ENCODE measurements around the gene ZHX3.

Gene ZHX3, protein sequence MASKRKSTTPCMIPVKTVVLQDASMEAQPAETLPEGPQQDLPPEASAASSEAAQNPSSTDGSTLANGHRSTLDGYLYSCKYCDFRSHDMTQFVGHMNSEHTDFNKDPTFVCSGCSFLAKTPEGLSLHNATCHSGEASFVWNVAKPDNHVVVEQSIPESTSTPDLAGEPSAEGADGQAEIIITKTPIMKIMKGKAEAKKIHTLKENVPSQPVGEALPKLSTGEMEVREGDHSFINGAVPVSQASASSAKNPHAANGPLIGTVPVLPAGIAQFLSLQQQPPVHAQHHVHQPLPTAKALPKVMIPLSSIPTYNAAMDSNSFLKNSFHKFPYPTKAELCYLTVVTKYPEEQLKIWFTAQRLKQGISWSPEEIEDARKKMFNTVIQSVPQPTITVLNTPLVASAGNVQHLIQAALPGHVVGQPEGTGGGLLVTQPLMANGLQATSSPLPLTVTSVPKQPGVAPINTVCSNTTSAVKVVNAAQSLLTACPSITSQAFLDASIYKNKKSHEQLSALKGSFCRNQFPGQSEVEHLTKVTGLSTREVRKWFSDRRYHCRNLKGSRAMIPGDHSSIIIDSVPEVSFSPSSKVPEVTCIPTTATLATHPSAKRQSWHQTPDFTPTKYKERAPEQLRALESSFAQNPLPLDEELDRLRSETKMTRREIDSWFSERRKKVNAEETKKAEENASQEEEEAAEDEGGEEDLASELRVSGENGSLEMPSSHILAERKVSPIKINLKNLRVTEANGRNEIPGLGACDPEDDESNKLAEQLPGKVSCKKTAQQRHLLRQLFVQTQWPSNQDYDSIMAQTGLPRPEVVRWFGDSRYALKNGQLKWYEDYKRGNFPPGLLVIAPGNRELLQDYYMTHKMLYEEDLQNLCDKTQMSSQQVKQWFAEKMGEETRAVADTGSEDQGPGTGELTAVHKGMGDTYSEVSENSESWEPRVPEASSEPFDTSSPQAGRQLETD

DNA sequence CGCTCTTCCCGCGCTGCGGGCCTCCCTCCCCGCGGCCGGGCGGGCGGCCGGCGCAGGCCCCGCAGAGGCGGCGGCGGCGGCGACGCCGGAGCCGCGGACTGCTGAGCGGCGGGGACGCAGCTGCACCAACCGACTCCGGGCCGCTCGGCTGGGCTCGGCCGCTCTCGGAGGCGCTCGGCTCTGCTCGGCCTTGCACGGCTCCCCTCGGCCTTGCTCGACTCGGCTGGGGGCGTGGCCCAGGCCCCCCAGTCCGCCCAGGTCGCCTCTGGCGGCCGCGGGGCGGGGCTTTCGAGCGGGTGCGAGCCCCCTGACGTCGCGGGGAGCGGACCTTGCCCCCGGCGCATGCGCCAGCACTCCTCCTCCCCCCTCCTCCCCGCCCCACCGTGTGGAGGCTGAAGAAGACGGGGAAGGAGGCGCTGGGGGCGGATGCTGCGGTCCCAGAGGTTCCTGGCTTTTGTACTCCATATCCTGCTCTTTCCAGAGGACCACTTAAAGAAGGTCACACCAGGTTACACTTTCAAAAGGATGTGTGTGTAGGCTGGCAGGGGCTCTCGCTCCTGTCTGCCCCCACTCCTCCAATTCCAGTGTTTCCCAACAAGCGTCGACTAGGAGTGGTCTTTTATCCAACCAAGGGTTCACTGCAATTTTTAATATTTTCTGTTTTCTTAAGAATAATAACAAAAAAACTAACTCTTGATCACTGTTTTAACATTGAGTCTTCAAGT is at the start of gene ZHX3:
TSS of gene ZHX3 (minus strand) at position 186 of the 725 bp plus-strand sequence. CDS start 112,815 bp downstream, outside the sequence.
- DNase-seq (ENCODE audit: low read depth, low spot score), result peak; percentile 88

DNA sequence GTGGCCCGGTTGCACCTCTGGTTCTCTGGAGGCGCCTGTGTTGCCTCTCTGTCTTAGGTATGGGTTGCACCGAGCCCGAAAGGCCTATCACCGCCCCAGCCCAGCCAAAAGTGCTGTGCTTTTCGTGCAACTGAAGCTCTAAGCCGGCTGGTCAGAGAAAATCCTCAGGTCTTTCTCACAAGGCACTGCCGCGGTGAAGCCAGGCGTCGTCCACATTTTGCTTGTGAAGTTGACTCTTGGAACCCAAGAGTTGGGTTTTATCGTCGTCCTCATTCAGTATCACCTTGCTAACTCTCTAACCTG is 49.8 kb upstream of the ZHX3 start:
- DNase-seq (ENCODE audit: low read depth, low spot score), result no peak

DNA sequence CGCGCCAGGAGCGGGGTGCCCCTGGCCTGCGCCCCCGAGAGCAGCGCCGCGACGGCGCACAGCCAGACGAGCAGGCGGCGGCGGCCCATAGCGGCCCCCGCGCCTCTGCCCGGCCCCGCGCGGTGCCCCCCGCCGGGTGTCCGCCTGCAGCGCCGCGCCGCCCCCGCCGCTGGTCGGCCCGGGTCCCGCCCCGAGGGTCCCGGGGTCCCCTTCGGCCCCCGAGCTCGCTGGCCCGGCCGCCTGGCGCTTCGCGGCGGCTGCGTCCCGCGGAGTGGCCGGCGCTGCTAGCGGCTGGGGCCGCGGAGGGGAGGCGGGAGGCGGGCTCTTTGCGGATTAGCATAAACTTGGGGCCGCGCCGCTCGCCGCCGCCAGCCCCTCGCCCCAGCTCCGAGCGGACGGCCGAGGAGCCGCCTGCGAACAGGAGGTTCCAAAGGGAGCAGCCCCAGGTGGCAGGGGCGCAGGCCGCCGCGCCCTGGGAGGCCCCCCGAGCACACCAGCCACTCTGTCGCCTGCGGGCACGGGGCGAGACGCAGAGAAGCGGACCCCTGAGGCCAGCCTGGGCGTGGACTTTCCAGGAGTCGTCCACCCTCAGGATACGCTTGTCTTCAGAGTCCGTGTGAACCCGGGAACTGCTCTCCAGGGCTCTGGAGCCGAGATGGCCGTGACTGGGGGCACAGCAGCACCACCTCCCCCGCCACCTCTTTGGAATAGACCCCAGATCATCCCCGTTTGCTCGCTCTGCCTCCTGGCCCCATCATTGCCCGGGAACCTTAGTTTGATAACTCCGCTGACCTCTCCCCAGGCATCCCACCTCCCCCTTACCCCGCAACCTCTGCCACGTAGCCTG is 49.2 kb upstream of the ZHX3 start, which contains the start of gene EMILIN3:
TSS of gene EMILIN3 (minus strand) at position 273 of the 847 bp plus-strand sequence. CDS start at position 89, 184 bp downstream.
- DNase-seq (ENCODE audit: low read depth, low spot score), result no peak

DNA sequence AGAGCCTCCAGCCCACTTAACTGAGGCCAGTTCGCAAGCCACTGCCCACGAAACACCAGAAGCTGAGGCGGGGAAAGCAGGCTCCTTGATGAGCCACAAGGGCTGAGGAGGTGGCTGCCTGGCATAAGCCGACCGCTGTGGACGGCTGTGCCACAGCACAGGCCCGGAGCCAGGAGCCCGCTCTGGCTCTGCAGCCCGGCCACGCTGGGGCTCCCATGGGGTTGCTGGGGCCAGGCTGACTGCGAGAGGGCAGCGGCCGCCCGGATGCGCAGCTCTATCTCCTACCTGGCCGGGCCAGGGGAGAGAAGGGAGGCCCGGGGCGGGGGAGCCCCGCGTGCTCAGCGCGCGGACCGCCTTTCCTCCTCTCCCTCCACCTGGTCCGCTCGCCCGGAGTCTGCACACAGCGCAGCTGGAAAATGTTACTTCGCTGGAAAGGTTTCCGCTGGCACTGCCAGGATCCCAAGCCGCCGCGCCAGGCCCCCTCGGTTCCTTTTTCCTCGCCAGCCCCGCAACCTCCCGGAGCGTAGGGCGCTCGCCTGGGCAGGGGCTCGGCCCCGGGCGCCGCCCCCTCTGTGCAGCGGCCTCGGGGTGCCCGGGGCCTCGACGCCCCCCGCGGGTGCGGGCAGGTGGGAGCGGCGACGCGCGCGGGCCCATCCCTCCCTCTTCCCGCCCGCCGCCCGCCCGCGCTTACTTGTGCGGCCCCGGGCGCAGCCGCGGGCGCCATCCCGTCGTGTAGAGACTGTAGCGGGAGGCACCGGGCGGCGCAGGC is 48.4 kb upstream of the ZHX3 start:
- DNase-seq (ENCODE audit: low read depth, low spot score), result no peak

DNA sequence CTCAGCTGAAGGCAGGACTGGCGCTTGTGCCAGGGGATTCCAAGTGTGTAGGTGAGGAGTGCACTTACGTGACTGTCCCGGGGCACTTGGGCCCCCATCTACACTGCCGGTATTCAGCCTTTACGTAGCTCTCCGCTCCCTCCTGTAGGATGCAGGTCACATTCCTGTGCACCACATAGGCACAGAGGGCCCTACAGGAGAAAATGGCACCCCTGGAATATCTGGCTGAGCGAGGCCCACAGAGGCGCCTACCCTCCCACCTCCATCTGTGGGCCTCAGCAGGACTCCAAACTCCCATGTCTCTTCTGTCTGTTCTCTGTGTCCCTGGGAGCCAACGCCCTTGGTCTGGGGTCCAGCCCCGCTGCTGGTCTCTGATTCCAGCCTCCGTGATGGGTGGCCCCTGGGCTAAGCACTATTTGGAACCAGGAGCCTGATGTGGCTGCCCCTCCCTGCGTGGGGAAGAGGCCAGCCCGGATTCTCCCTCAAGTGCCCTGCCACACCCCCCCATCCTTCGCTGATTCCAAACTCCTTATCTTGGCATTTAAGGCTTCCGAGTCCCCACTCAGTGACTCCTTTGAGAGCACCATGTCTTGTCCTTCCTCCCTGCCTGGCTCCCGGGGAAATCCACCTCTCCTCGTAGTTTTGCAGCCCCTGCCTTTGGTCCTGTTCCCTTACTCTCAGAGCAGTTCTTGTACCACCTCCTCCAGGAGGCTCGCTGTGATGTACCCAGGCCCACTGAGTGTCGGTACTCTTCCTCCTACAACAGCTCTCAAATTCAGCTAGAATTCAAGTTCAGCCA is 47.6 kb upstream of the ZHX3 start:
- DNase-seq (ENCODE audit: low read depth, low spot score), result no peak

DNA sequence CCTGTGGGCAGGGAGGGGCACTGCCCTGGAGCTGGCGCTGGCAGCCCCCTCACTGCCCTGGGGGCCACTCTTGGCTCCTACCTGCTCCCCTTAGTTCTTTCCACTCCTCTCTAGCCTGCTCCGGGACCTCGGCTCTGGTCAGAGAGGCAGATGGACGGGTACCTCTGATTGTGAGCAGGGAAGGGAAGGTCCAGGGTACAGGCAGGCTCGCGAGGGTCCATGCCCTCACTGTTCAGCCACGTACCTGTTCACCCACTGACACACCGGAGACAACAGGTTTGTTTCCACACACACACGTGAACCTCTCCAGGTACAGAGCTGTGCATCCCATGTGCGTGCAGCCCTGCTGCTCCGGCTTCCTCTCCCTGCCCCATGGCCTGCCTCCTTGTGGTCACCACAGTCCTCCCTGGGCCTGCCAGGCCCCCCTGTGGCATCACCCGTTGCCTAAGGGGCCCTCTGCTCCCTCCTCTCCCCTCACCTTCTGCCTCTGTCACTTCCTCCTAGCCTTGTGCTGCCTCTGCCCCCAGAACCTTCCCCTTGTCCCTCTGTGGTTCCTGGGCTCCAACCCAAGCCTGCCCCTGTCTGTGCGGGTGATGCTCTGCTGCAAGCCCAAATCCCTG is 46.8 kb upstream of the ZHX3 start:
- no peak for DNase-seq (ENCODE audit: low read depth, low spot score)

DNA sequence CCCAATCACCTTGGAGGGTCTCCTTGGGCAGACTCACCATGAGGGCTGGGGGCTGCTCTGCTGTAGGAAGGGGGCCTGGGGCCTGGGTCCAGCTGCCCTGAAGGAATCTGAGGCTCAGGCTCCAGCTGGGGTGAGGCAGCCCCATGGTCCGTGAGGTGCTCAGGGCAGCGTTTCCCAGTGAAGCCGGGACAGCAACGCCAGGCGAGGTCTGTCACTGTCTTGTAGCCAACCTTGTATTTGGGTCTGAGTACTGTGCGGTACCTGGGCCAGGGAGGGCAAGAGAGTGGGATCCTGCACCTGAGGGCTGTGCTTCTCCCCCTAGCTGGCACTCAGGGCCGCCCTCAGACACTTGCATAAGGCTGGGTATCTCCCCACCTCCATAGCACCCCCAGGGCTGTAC is 46.1 kb upstream of the ZHX3 start:
- no peak for DNase-seq (ENCODE audit: low read depth, low spot score)

DNA sequence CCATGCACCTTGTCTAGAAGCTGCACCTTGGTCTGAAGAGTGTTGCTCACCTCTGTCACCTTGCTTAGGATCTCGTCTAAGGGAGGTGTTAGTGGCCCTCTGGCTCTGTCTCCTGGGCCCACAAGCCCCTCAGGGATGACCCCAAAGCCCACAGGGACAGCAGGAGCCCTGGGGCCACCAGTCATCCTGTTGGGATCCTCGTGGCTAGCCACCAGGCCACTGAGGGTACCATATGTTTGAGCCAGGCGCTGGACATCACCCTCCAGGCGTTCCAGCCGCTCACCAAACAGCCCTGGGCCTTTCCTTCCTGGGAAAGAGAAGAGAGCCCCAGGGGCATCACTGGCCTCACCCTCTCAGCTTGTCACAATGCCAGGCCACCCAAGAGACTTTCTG is 45.2 kb upstream of the ZHX3 start:
- DNase-seq (ENCODE audit: low read depth, low spot score), result no peak

DNA sequence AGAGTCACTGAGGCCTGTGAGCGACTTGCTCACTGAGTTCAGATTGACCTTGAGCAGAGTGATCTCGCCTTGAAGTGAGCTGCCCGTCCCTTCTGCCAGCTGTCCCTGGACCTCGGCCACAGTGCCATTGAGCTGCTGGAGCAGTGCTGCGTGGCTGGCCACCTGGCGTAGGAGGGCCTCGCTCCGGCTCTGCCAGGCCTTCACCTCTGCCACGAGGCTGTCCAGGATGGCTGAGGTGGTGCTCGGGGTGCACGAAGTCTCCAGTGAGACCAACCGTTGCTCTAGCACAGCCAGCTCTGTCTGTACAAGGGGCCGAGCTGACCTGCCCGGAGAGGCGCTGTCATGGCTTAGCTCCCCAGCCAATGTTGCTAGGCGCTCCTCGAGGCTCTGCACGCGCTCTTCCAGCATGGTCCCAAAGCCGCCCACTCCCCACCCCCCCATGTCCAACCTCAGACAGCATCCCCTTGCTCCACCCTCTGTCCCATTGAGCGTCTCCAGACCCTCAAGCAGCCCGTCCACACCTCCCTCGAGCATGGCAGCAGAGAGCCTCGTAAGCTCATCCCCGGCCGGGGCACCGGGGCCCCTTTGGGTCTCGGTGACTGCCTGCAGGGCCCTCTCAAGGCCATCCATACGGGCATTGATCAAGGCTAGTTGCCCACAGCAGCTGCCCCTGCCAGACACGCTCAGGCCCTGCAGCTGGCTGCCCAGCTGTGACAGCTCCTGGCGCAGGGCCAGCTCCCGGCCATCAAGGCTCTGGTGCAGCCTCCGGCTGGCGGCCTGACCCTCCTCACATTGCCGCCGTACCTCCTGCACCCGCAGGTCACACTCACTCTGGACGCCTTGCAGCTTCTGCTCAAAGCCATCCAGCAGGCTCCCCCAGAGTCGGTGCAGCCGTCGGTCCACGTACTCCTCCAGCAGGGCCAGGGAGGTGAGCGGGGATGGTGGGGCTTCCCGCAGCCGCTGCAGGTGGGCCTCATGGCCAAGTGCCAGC is 44.5 kb upstream of the ZHX3 start:
- no peak for DNase-seq (ENCODE audit: low read depth, low spot score)

DNA sequence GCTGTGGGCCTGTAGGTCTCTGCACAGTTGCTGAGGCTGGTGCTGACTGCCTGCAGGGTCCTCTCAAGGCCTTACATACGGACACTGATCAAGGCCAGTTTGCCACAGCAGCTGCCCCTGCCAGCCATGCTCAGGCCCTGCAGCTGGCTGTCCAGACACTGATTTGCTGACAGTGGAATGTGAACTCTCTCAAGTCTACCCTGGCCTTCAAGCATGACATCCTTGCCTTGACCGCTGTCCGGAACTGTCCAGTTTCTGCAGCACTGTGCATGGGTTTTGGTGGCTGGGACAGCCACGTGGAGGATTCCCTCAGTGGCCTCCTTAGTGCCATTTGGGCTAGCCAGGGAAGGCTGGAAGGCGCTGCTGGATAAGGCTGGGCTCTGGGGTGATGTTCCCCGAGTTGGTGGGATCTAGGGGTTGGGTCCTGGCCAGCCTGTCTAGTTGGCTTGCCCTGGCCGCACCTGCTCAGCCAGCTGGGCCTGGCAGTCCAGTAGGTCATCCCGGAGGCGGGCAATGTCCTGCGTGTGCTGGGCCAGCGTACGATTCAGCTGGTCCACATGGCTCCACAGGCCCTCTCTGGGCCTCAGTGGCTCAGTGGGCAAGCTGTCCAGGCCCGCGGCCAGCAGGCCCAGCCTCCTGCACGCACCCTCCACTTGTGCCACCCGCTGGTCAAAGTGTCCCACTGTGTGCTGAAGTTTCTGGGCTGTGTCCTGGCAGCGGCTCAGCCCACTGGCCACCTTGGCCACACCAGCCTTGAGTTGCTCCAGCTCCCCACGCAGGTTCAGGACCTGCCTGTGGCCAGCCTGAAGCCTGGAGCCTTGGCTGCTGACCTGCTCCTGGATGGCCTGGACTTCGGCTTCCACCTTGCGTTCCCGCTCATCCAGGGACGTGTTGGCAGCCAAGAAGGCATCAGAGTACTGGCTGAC is 43.6 kb upstream of the ZHX3 start:
- DNase-seq (ENCODE audit: low read depth, low spot score), result no peak

DNA sequence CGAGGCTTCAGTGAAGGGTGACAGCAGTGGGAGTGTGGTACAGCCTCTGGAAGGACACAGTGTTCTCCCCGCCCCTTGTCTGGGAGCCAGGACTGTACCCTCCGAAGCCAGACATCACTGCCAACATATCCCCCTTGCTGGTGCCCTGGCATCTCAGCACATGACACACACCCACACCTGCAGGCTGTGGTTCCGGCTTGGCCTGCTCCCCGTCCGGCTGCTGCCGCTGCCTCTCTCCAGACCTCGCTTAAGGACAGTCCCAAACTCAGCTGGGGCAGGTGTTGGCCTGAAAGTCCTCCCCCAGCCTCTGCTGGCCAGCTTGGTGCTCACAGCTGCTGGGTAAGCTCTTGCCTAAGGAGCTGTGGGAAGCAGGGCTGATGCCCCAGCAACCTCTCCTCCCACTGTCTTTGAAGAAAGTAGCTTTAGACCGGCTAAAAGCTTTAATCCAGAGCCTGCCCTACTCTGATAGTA is 42.0 kb upstream of the ZHX3 start:
- DNase-seq (ENCODE audit: low read depth, low spot score), result no peak

DNA sequence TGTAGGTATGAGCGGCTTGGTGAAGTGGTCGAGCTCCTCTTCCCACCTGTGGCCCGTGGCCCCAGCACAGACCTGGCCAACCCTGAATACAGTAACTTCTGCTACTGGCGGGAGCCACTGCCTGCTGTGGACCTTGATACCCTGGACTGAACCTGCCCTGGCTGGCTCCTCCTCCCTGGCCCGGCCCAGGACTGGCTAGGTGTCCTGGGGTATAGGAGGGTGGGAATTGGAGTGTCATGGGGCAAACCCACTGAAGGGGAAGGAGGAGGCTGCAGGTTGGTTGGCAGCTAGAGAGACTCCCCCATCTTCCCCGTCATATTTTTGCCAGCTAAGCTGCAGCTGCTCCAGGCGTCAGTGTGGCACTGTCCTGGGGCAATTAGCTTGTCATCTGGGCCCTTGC is 41.2 kb upstream of the ZHX3 start:
- no peak for DNase-seq (ENCODE audit: low read depth, low spot score)

DNA sequence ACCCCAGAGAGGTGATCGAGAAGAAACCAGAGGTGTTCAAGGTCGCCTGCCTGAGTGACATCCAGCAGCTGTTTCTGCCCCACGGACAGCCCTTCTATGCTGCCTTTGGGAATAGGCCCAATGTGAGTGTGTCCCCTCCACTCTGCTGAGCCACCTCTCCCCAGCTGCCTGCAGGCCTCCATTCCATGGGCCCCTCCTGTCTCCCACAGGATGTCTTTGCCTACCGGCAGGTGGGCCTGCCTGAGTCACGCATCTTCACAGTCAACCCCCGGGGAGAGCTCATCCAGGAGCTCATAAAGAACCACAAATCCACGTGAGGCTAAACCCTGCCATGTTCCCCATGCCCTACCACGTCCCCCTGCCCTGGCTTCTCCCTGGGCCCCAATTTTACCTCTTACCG is 40.7 kb upstream of the ZHX3 start:
- no peak for DNase-seq (ENCODE audit: low read depth, low spot score)

DNA sequence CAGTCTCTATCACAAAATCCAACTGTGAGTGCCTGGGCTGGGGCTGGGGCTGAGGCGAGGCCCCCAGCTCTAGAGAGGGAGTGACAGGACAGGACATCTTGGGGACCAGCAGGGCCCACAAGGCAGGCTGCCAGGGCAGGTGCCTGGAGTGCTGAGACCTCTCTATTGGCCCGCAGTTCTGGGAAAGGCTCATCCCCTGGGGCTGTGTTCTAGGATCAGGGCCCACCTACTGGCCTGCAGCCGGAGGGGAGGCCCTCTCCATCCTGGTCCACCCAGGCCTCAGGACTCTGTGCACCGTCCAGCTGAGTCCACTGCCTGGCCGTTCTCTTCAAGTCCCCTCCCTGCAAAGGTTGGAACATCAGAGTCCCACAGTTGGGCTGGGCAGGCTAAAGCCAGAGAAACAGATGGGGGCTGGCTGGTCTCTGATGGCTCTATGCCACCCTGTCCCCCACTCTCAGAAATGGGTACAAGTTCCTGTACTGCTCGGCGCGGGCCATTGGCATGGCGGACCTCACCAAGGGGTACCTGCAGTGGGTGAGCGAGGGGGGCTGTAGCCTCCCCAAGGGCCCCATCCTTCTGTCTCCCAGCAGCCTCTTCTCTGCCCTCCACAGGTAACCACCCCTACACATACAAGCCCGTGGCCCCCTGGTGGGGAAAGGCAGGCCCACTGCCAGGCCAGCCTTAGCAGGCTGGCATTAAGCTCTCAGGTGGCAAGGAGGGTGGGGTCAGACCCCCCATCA is 40.1 kb upstream of the ZHX3 start:
- no peak for DNase-seq (ENCODE audit: low read depth, low spot score)

DNA sequence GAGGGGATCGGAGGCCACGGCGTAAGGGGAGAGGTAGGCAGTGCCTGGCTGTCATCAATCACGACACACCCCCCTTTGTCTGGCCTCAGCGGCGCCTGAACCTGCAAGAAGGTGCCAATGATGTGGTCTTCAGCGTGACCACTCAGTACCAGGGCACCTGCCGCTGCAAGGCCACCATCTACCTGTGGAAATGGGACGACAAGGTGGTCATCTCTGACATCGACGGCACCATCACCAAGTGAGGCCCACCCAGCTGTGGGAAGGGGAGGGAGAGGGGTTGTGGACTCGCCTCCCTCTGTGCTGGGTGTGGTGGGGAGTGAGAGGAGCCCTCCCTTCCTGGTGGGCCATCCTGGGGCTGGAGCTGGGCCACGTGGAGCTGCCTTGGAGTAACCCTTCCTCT is 39.4 kb upstream of the ZHX3 start:
- no peak for DNase-seq (ENCODE audit: low read depth, low spot score)
